Fibroblast of mammary gland (primary cell): ENCODE measurements around the gene BIN1.

ENCODE experiments used
- DNase-seq: peaks from one replicate; pipeline ENCODE4 v3.0.0-alpha.2; 2010; ENCODE audit warnings: low read depth
- H3K4me3 ChIP-seq: 2 replicates; pipeline ENCODE4 v1.5.1; 2011; ENCODE audit warnings: low read depth, mild to moderate bottlenecking, low read length, moderate library complexity; ENCODE audit not compliant: control insufficient read depth
- TF ChIP-seq, protein P1 (sequence below): conservative IDR thresholded peaks from 2 replicates; pipeline ENCODE4 v1.5.1; 2011; ENCODE audit warnings: low read depth, low read length, inconsistent platforms; ENCODE audit not compliant: control insufficient read depth, insufficient read depth

Gene BIN1

GRCh38 chr2:127097471-127097765, 9.5 kb downstream of the BIN1 start:
- no peak overlapping the region for H3K4me3 ChIP-seq
- TF ChIP-seq, protein P1, sequence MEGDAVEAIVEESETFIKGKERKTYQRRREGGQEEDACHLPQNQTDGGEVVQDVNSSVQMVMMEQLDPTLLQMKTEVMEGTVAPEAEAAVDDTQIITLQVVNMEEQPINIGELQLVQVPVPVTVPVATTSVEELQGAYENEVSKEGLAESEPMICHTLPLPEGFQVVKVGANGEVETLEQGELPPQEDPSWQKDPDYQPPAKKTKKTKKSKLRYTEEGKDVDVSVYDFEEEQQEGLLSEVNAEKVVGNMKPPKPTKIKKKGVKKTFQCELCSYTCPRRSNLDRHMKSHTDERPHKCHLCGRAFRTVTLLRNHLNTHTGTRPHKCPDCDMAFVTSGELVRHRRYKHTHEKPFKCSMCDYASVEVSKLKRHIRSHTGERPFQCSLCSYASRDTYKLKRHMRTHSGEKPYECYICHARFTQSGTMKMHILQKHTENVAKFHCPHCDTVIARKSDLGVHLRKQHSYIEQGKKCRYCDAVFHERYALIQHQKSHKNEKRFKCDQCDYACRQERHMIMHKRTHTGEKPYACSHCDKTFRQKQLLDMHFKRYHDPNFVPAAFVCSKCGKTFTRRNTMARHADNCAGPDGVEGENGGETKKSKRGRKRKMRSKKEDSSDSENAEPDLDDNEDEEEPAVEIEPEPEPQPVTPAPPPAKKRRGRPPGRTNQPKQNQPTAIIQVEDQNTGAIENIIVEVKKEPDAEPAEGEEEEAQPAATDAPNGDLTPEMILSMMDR: no peak
- DNase-seq: no peak

DNA sequence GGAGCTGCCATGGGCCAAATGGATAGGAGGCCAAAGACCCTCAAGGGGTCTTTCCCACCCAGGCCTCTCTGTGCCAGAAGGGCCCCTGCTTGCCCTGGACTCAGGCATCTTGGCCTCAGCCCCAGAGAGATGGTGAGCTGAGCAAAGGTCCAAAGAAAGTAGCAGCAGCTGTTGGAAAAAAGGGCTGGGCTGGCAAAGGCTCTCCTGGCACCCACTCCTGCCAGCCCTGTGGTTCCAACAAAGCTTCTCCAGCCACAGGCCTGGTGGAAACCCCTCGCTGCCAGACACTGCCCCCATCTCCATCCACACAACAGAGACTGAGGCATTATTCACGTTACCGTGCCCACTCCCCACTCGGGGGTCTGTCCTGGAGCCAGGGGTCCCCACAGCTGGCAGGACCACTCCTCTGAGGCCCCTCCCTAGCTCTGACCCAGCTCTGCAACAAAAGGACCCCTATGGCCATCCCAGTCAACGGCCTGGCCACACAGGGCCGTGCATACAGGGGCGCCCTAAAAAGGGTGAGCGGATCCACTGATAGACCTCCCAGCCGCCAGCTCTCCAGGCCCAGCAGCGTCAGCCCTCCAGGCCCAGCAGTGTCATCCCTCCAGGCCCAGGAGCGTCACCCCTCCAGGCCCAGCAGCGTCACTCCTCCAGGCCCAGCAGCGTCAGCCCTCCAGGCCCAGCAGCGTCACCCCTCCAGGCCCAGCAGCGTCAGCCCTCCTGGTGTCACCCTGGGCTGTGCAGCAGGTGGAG, 10.1 kb downstream of the BIN1 start:
- no peak for DNase-seq

GRCh38 chr2:127096280-127096679, 10.7 kb downstream of the BIN1 start:
- TF ChIP-seq, protein P1: no peak

More for the DNA sequence above, 10.1 kb downstream of the BIN1 start:
- TF ChIP-seq, protein P1: no peak
- H3K4me3 ChIP-seq: no peak overlapping the region

GRCh38 chr2:127095784-127096183, 11.2 kb downstream of the BIN1 start:
- H3K4me3 ChIP-seq: no peak overlapping the region
- DNase-seq: no peak
- TF ChIP-seq, protein P1: no peak

More at GRCh38 chr2:127096280-127096679, 10.7 kb downstream of the BIN1 start:
- no peak for DNase-seq
- no peak overlapping the region for H3K4me3 ChIP-seq

DNA sequence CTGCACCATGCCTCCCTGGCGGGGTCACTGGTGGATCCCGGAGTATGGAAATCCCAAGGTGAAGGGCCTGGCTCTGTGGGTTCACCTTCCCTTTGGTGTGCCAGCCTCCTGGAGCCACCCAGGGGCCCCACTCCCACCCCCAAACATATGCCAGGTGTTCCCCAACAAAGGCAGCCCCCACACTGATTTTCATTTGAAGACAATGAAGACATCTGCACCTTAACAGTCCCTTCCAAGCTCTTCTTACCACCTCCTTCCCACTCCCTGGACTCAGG, 11.7 kb downstream of the BIN1 start:
- no peak for DNase-seq
- H3K4me3 ChIP-seq: no peak overlapping the region
- TF ChIP-seq, protein P1: no peak

DNA sequence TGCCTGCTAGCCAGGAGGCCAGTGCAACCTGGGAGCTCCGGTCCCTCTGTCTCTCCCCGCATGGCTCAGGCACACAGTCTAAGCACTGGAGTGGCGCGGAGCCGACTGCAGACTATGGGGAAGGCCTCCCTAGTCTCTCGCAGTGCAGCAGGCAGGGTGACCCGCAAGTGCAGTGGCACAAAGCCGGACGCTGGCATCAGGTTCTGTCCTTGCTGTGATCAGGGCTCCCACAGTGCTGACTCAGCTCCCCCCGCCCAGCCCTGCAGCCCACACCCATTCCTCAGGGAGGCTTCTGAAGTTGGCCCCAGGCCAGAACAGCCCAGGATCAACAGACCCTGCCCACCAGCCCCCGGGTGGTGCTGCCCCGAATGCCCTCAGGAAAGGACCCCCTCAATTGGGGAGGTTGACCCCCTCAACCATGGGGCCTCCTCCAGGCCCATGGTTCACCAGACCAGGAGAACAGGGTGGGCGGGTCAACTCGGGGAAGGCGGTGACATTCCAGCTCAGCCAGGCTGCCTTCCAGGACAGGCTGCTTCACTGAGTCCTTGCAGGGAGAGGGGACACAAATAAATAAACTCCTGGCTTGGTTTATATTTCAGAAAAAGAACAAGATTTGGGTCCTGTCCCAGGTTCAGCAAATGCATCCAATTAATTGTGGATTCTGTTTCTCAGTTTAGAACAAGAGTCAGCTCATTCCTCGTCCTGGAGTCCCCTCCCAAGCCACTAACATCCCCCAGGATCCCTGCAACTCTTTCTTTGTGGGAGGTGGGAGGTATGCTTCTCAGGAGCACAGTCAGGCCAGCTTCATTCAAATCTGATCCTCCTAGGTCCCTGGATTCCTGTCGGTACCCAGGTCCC, 12.2 kb downstream of the BIN1 start:
- no peak overlapping the region for H3K4me3 ChIP-seq
- no peak for DNase-seq

More for the DNA sequence above, 12.2 kb downstream of the BIN1 start:
- TF ChIP-seq, protein P1: no peak
